Activated CD4-positive, alpha-beta T cell treated with anti-CD3 and anti-CD28 coated beads for 36 hours (primary cell): ENCODE results near the gene HOMER1. TPM values are rescaled to one million over a fixed set of nuclear protein-coding genes. Genes with fewer than 3 reads are reported as not detected.

Source experiments
- ATAC-seq: fragments of 200-7000 bp; cut with Tn5 transposase; one replicate; pipeline ENCODE4 v1.10.0; 2021; ENCODE audit warnings: mild to moderate bottlenecking, moderate library complexity
- CTCF ChIA-PET: fragments of 350-600 bp; sonication (Branson Sonifier 250); formaldehyde crosslinking; loops from one replicate; lab custom pipeline; 2021; ENCODE audit warnings: antibody characterized with exemption; lab: Charles Lee
- POLR2A ChIA-PET: fragments of 350-600 bp; sonication (Branson Sonifier 250); formaldehyde crosslinking; loops from one replicate; lab custom pipeline; 2021; ENCODE audit warnings: antibody characterized with exemption, inconsistent platforms; lab: Charles Lee
- DNase-seq: peaks from one replicate; pipeline ENCODE4 v3.0.0-alpha.2; 2020
- H3K27ac Mint-ChIP-seq: one replicate; pipeline ENCODE4 v1.8.0; 2021; ENCODE audit warnings: mixed read lengths
- H3K27me3 Mint-ChIP-seq: one replicate; pipeline ENCODE4 v1.8.0; 2021; ENCODE audit warnings: mixed read lengths
- H3K36me3 Mint-ChIP-seq: one replicate; pipeline ENCODE4 v1.8.0; 2021; ENCODE audit warnings: low read depth, mixed read lengths
- H3K4me1 Mint-ChIP-seq: one replicate; pipeline ENCODE4 v1.8.0; 2021; ENCODE audit warnings: mixed read lengths
- H3K4me3 Mint-ChIP-seq: one replicate; pipeline ENCODE4 v1.8.0; 2021; ENCODE audit warnings: mild to moderate bottlenecking, moderate library complexity, mixed read lengths
- H3K9me3 Mint-ChIP-seq: one replicate; pipeline ENCODE4 v1.8.0; 2021; ENCODE audit warnings: low read depth, mixed read lengths
- intact Hi-C, 2 experiments: fragments of 100-400 bp; cut with DNase I in 1 of 2; cut with micrococcal nuclease in 1 of 2; formaldehyde crosslinking; loops; one replicate each; pipeline versions ENCODE4 v1.14.2 to v1.15.1; 2022 to 2024; cut with DNase I, micrococcal nuclease
- total RNA-seq, 2 experiments: library from RNA; stranded (reverse); gene quantifications; one replicate each; pipeline ENCODE4 v1.2.3, GENCODE V29; 2021

HOMER1 gene
- total RNA-seq, 2 experiments from 2014 or later: 11.1 to 15.1 TPM

- no peak overlapping the region for H3K4me3 Mint-ChIP-seq
- no peaks in the 10 kb centered on the region for H3K36me3 Mint-ChIP-seq
- no peaks in the 10 kb centered on the region for H3K4me1 Mint-ChIP-seq
- POLR2A ChIA-PET: no interaction called here
- no peak overlapping the region for H3K27ac Mint-ChIP-seq
- DNase-seq (no peak), ATAC-seq (no peak)
- CTCF ChIA-PET: interaction anchor here (0.7 to 0.9 kb wide), 3 partner anchors 13 to 936 kb away, joined by 3 to 4 read pairs (median 3); no protein-coding TSS in a partner anchor
- intact Hi-C loops: no loop called here
- peaks cover 1% of the 10 kb centered on the region for H3K9me3 Mint-ChIP-seq
- H3K27me3 Mint-ChIP-seq: no peaks in the 10 kb centered on the region
Measured at GRCh38 chr5:79546782-79547428, 33.0 kb upstream of the HOMER1 start.

- intact Hi-C loops: no loop called here
- H3K9me3 Mint-ChIP-seq: no peaks in the 10 kb centered on the region
- H3K36me3 Mint-ChIP-seq: no peaks in the 10 kb centered on the region
- ChIA-PET POLR2A (no interaction called here), CTCF (interaction anchor here (0.6 kb wide), 1 partner anchor 1923 kb away, joined by 3 read pairs; no protein-coding TSS in a partner anchor)
- H3K27ac Mint-ChIP-seq: no peak overlapping the region
- no peak for ATAC-seq
- no peaks in the 10 kb centered on the region for H3K4me1 Mint-ChIP-seq
- no peaks in the 10 kb centered on the region for H3K27me3 Mint-ChIP-seq
- no peak overlapping the region for H3K4me3 Mint-ChIP-seq
- no peak for DNase-seq
Measured at GRCh38 chr5:79544131-79544530, 30.2 kb upstream of the HOMER1 start.

- Mint-ChIP-seq H3K27ac (no peak overlapping the region), H3K9me3 (no peaks in the 10 kb centered on the region), H3K27me3 (no peaks in the 10 kb centered on the region), H3K4me1 (no peaks in the 10 kb centered on the region), H3K4me3 (no peak overlapping the region), H3K36me3 (no peaks in the 10 kb centered on the region)
- ATAC-seq (no peak), DNase-seq (no peak)
- CTCF ChIA-PET: interaction anchor here (0.9 to 1.3 kb wide), 5 partner anchors 9 to 335 kb away, joined by 3 to 4 read pairs (median 3); no protein-coding TSS in a partner anchor
- POLR2A ChIA-PET: no interaction called here
- intact Hi-C loops: no loop called here
Measured at GRCh38 chr5:79540939-79541338, 27.0 kb upstream of the HOMER1 start.

- intact Hi-C loops: loop anchor here in 1 of 2 experiments (2.0 kb wide), 1 partner anchor 516 kb away; no protein-coding TSS in a partner anchor
- ATAC-seq: no peak
- Mint-ChIP-seq H3K27ac (no peak overlapping the region), H3K4me1 (no peaks in the 10 kb centered on the region), H3K27me3 (peaks cover 3% of the 10 kb centered on the region), H3K36me3 (no peaks in the 10 kb centered on the region), H3K4me3 (no peak overlapping the region), H3K9me3 (no peaks in the 10 kb centered on the region)
- no peak for DNase-seq
- POLR2A ChIA-PET: interaction anchor here (0.6 kb wide), 1 partner anchor 1127 kb away, joined by 3 read pairs; no protein-coding TSS in a partner anchor
- CTCF ChIA-PET: interaction anchor here (0.8 to 1.9 kb wide), 2 partner anchors 510 to 512 kb away, joined by 3 to 5 read pairs; no protein-coding TSS in a partner anchor
Measured at GRCh38 chr5:79536193-79536906, 22.4 kb upstream of the HOMER1 start.

GRCh38 chr5:79535477-79536192 lies 21.7 kb upstream of the HOMER1 start:
- Mint-ChIP-seq H3K27ac (no peak overlapping the region), H3K27me3 (peaks cover 3% of the 10 kb centered on the region), H3K4me3 (no peak overlapping the region), H3K36me3 (no peaks in the 10 kb centered on the region), H3K9me3 (no peaks in the 10 kb centered on the region), H3K4me1 (no peaks in the 10 kb centered on the region)
- intact Hi-C loops: loop anchor here in 1 of 2 experiments (1.0 to 2.0 kb wide), 2 partner anchors 402 to 515 kb away; no protein-coding TSS in a partner anchor
- ChIA-PET CTCF (interaction anchor here (0.6 to 1.9 kb wide), 3 partner anchors 402 to 511 kb away, joined by 3 to 5 read pairs (median 3); no protein-coding TSS in a partner anchor), POLR2A (interaction anchor here (0.6 kb wide), 1 partner anchor 1127 kb away, joined by 3 read pairs; no protein-coding TSS in a partner anchor)
- ATAC-seq: no peak
- no peak for DNase-seq

GRCh38 chr5:79529110-79529509 lies 15.2 kb upstream of the HOMER1 start:
- CTCF ChIA-PET: no interaction called here
- Mint-ChIP-seq H3K27ac (no peak overlapping the region), H3K9me3 (peaks cover 14% of the 10 kb centered on the region), H3K4me3 (no peak overlapping the region), H3K27me3 (peaks cover 5% of the 10 kb centered on the region), H3K36me3 (no peaks in the 10 kb centered on the region), H3K4me1 (peaks cover 3% of the 10 kb centered on the region)
- intact Hi-C loops: no loop called here
- POLR2A ChIA-PET: no interaction called here
- DNase-seq (no peak), ATAC-seq (no peak)

- Mint-ChIP-seq H3K4me1 (peaks cover 3% of the 10 kb centered on the region), H3K27me3 (peaks cover 9% of the 10 kb centered on the region), H3K27ac (no peak overlapping the region), H3K9me3 (peaks cover 14% of the 10 kb centered on the region), H3K4me3 (no peak overlapping the region), H3K36me3 (no peaks in the 10 kb centered on the region)
- CTCF ChIA-PET: interaction anchor here (1.1 kb wide), 1 partner anchor 33 kb away, joined by 3 read pairs; no protein-coding TSS in a partner anchor
- DNase-seq (no peak), ATAC-seq (no peak)
- intact Hi-C loops: no loop called here
- POLR2A ChIA-PET: no interaction called here
Measured at GRCh38 chr5:79527431-79527830, 13.5 kb upstream of the HOMER1 start.

- H3K36me3 Mint-ChIP-seq: no peaks in the 10 kb centered on the region
- DNase-seq: no peak
- peaks cover 9% of the 10 kb centered on the region for H3K27me3 Mint-ChIP-seq
- no peak overlapping the region for H3K4me3 Mint-ChIP-seq
- POLR2A ChIA-PET: no interaction called here
- no peak overlapping the region for H3K27ac Mint-ChIP-seq
- peaks cover 14% of the 10 kb centered on the region for H3K9me3 Mint-ChIP-seq
- no peak for ATAC-seq
- intact Hi-C loops: no loop called here
- H3K4me1 Mint-ChIP-seq: peaks cover 3% of the 10 kb centered on the region
- CTCF ChIA-PET: interaction anchor here (1.1 kb wide), 1 partner anchor 32 kb away, joined by 3 read pairs; no protein-coding TSS in a partner anchor
Measured at GRCh38 chr5:79526928-79527327, 13.0 kb upstream of the HOMER1 start.

GRCh38 chr5:79526493-79526892 lies 12.6 kb upstream of the HOMER1 start:
- Mint-ChIP-seq H3K9me3 (peaks cover 14% of the 10 kb centered on the region), H3K36me3 (no peaks in the 10 kb centered on the region), H3K4me1 (peaks cover 3% of the 10 kb centered on the region), H3K27ac (no peak overlapping the region), H3K4me3 (no peak overlapping the region), H3K27me3 (peaks cover 7% of the 10 kb centered on the region)
- POLR2A ChIA-PET: no interaction called here
- CTCF ChIA-PET: no interaction called here
- ATAC-seq (no peak), DNase-seq (no peak)
- intact Hi-C loops: no loop called here

GRCh38 chr5:79521156-79521555 lies 7.2 kb upstream of the HOMER1 start:
- peaks cover 6% of the 10 kb centered on the region for H3K27me3 Mint-ChIP-seq
- ATAC-seq: no peak
- CTCF ChIA-PET: no interaction called here
- intact Hi-C loops: no loop called here
- H3K4me3 Mint-ChIP-seq: no peak overlapping the region
- peaks cover 9% of the 10 kb centered on the region for H3K9me3 Mint-ChIP-seq
- POLR2A ChIA-PET: interaction anchor here (0.7 kb wide), 1 partner anchor 40 kb away, joined by 3 read pairs; no protein-coding TSS in a partner anchor
- DNase-seq: no peak
- peaks cover 8% of the 10 kb centered on the region for H3K4me1 Mint-ChIP-seq
- H3K36me3 Mint-ChIP-seq: no peaks in the 10 kb centered on the region
- no peak overlapping the region for H3K27ac Mint-ChIP-seq

GRCh38 chr5:79518718-79519117 lies 4.8 kb upstream of the HOMER1 start:
- Mint-ChIP-seq H3K4me3 (no peak overlapping the region), H3K27me3 (peaks cover 2% of the 10 kb centered on the region), H3K36me3 (no peaks in the 10 kb centered on the region), H3K4me1 (peaks cover 13% of the 10 kb centered on the region), H3K27ac (no peak overlapping the region), H3K9me3 (no peaks in the 10 kb centered on the region)
- intact Hi-C loops: no loop called here
- CTCF ChIA-PET: no interaction called here
- ATAC-seq (no peak), DNase-seq (no peak)
- POLR2A ChIA-PET: no interaction called here
